DOHH2 (cell line): ENCODE results near the gene HCN3.

Source experiments
- H3F3A ChIP-seq: fragments of 200-600 bp; sonication (generic), shearing (Covaris generic); 2 replicates; pipeline ENCODE4 v1.6.0; 2016; ENCODE audit warnings: antibody characterized with exemption, mild to moderate bottlenecking; ENCODE audit not compliant: control insufficient read depth, insufficient read depth
- H3K27ac ChIP-seq: fragments of 200-600 bp; sonication (generic); 2 replicates; pipeline ENCODE4 v1.5.1; 2014; ENCODE audit warnings: low read depth, mild to moderate bottlenecking, low read length, moderate library complexity
- H3K27me3 ChIP-seq: fragments of 200-600 bp; sonication (generic); 2 replicates; pipeline ENCODE4 v1.6.1; 2014; ENCODE audit warnings: mild to moderate bottlenecking, low read length, mixed read lengths; ENCODE audit not compliant: control insufficient read depth
- H3K36me3 ChIP-seq: fragments of 200-600 bp; sonication (generic); 2 replicates; pipeline ENCODE4 v1.6.1; 2014; ENCODE audit warnings: mild to moderate bottlenecking, low read length, moderate library complexity, mixed read lengths; ENCODE audit not compliant: control insufficient read depth
- H3K4me1 ChIP-seq: fragments of 200-600 bp; sonication (generic); 2 replicates; pipeline ENCODE4 v1.6.1; 2014; ENCODE audit warnings: mild to moderate bottlenecking, low read length, mixed read lengths; ENCODE audit not compliant: control insufficient read depth
- H3K4me2 ChIP-seq: fragments of 200-600 bp; sonication (generic); 2 replicates; pipeline ENCODE4 v1.6.0; 2014; ENCODE audit warnings: mild to moderate bottlenecking, low read length, moderate library complexity
- H3K4me3 ChIP-seq: fragments of 200-600 bp; sonication (generic); 2 replicates; pipeline ENCODE4 v1.5.1; 2014; ENCODE audit warnings: mild to moderate bottlenecking, low read length, mixed read lengths
- H3K79me2 ChIP-seq: fragments of 200-600 bp; sonication (generic); 2 replicates; pipeline ENCODE4 v1.6.1; 2014; ENCODE audit warnings: mild to moderate bottlenecking, low read length, mixed read lengths; ENCODE audit not compliant: control insufficient read depth
- H3K9me2 ChIP-seq: fragments of 200-600 bp; sonication (generic); replicated peaks from 2 replicates; pipeline ENCODE4 v1.6.1; 2014; ENCODE audit warnings: mild to moderate bottlenecking, low read length, mixed read lengths; ENCODE audit not compliant: control insufficient read depth
- H3K9me3 ChIP-seq: fragments of 200-600 bp; sonication (generic); 2 replicates; pipeline ENCODE4 v1.6.1; 2014; ENCODE audit warnings: antibody characterized with exemption, low read length, mixed read lengths; ENCODE audit not compliant: control insufficient read depth, insufficient read depth
- H4K20me1 ChIP-seq: fragments of 200-600 bp; sonication (generic); 2 replicates; pipeline ENCODE4 v1.6.0; 2014; ENCODE audit warnings: low read depth, mild to moderate bottlenecking, antibody characterized with exemption, low read length, moderate library complexity; ENCODE audit not compliant: control insufficient read depth, insufficient read depth
- CTCF ChIP-seq: fragments of 200-600 bp; sonication (generic); IDR thresholded peaks from one replicate; pipeline ENCODE4 v1.5.1; 2014; ENCODE audit warnings: antibody characterized with exemption, mild to moderate bottlenecking, low read depth, low read length; ENCODE audit not compliant: poor library complexity, severe bottlenecking
- EZH2phosphoT487 ChIP-seq: fragments of 200-600 bp; sonication (generic); IDR thresholded peaks from 2 replicates; pipeline ENCODE4 v1.6.1; 2017; ENCODE audit warnings: borderline replicate concordance, mild to moderate bottlenecking, antibody characterized with exemption, low read length, moderate library complexity, mixed read lengths

The HCN3 gene

GRCh38 chr1:155296661-155297060 is 19.4 kb downstream of the HCN3 start:
- Histone ChIP-seq H3K4me3 (peak overlapping the region; percentile 54), H3K9me3 (no peaks in the 10 kb centered on the region), H3K27ac (peak overlapping the region; percentile 65), H3K4me1 (peaks cover 22% of the 10 kb centered on the region), H3F3A (no peaks in the 10 kb centered on the region), H3K36me3 (no peaks in the 10 kb centered on the region), H3K27me3 (no peaks in the 10 kb centered on the region), H3K4me2 (peak overlapping the region; percentile 74), H3K79me2 (no peaks in the 10 kb centered on the region), H4K20me1 (no peaks in the 10 kb centered on the region), H3K9me2 (no peaks in the 10 kb centered on the region)
- TF ChIP-seq CTCF: no peak
- TF ChIP-seq EZH2phosphoT487: no peak

GRCh38 chr1:155297384-155297783 is 20.1 kb downstream of the HCN3 start:
- no peaks in the 10 kb centered on the region for H3F3A ChIP-seq
- H3K27ac ChIP-seq: peak overlapping the region; percentile 65
- H3K4me1 ChIP-seq: peaks cover 22% of the 10 kb centered on the region
- no peaks in the 10 kb centered on the region for H3K79me2 ChIP-seq
- peak overlapping the region; percentile 74 for H3K4me2 ChIP-seq
- H3K27me3 ChIP-seq: no peaks in the 10 kb centered on the region
- no peaks in the 10 kb centered on the region for H3K36me3 ChIP-seq
- H3K4me3 ChIP-seq: peak overlapping the region; percentile 54
- H3K9me3 ChIP-seq: no peaks in the 10 kb centered on the region
- peak; percentile 34 for TF ChIP-seq CTCF
- no peak for TF ChIP-seq EZH2phosphoT487
- H3K9me2 ChIP-seq: no peaks in the 10 kb centered on the region
- no peaks in the 10 kb centered on the region for H4K20me1 ChIP-seq

- Histone ChIP-seq H3F3A (no peaks in the 10 kb centered on the region), H3K27ac (no peak overlapping the region), H3K27me3 (no peaks in the 10 kb centered on the region), H3K9me3 (no peaks in the 10 kb centered on the region), H3K79me2 (no peaks in the 10 kb centered on the region), H3K9me2 (no peaks in the 10 kb centered on the region), H3K4me1 (peaks cover 22% of the 10 kb centered on the region), H3K4me2 (no peak overlapping the region), H3K36me3 (no peaks in the 10 kb centered on the region), H4K20me1 (no peaks in the 10 kb centered on the region), H3K4me3 (no peak overlapping the region)
- no peak for TF ChIP-seq CTCF
- TF ChIP-seq EZH2phosphoT487: no peak
These were observed 22.8 kb downstream of the HCN3 start for GRCh38 chr1:155300024-155300423.
